Ectodermal cell (in vitro differentiated cells): ENCODE data around the gene CNN2.

ENCODE experiments used
- H3K27ac ChIP-seq: 2 replicates; pipeline ENCODE4 v1.7.0; 2013; ENCODE audit warnings: mild to moderate bottlenecking, low read depth, low read length; ENCODE audit not compliant: insufficient read depth, poor library complexity, severe bottlenecking
- H3K27me3 ChIP-seq: 2 replicates; pipeline ENCODE4 v1.7.0; 2013; ENCODE audit warnings: mild to moderate bottlenecking, low read length; ENCODE audit not compliant: insufficient read depth, control insufficient read depth, poor library complexity, severe bottlenecking
- H3K36me3 ChIP-seq: one replicate; pipeline ENCODE4 v1.7.0; 2013; ENCODE audit warnings: low read length; ENCODE audit not compliant: control insufficient read depth, insufficient read depth
- H3K4me1 ChIP-seq: one replicate; pipeline ENCODE4 v1.7.0; 2013; ENCODE audit warnings: low read length; ENCODE audit not compliant: control insufficient read depth, insufficient read depth
- H3K4me3 ChIP-seq: 2 replicates; pipeline ENCODE4 v1.7.0; 2013; ENCODE audit warnings: low read depth, low read length, control low read depth; ENCODE audit not compliant: insufficient read depth
- H3K9me3 ChIP-seq: 2 replicates; pipeline ENCODE4 v1.7.0; 2013; ENCODE audit warnings: mild to moderate bottlenecking, low read length, moderate library complexity; ENCODE audit not compliant: control insufficient read depth
- WGBS, 2 experiments: methylation state at CpG; one replicate each; pipeline ENCODE4 v1.1.7; 2013; ENCODE audit warnings: missing lambda C conversion rate in 2 of 2; 5-methylcytosine and 5-hydroxymethylcytosine counted together

Gene CNN2

GRCh38 chr19:989381-990081 lies 36.9 kb upstream of the CNN2 start:
- H3K27ac ChIP-seq = no peak overlapping the region
- no peaks in the 10 kb centered on the region for H3K27me3 ChIP-seq
- H3K4me1 ChIP-seq = no peaks in the 10 kb centered on the region
- H3K36me3 ChIP-seq = peaks cover 31% of the 10 kb centered on the region
- no peak overlapping the region for H3K4me3 ChIP-seq
- 90% methylated on average over 25 of the region's 25 CpGs for WGBS, 2 experiments
- H3K9me3 ChIP-seq = no peaks in the 10 kb centered on the region

- Histone ChIP-seq H3K27me3 (no peaks in the 10 kb centered on the region), H3K27ac (no peak overlapping the region), H3K9me3 (no peaks in the 10 kb centered on the region), H3K4me1 (no peaks in the 10 kb centered on the region), H3K4me3 (no peak overlapping the region), H3K36me3 (peaks cover 31% of the 10 kb centered on the region)
- 83 to 84% methylated on average over 27 of the region's 27 CpGs for WGBS, 2 experiments
Observed at GRCh38 chr19:990119-990571, 36.3 kb upstream of the CNN2 start.

GRCh38 chr19:990746-991145 lies 35.7 kb upstream of the CNN2 start:
- peaks cover 29% of the 10 kb centered on the region for H3K36me3 ChIP-seq
- H3K27ac ChIP-seq = no peak overlapping the region
- H3K9me3 ChIP-seq = no peaks in the 10 kb centered on the region
- H3K4me3 ChIP-seq = no peak overlapping the region
- peaks cover 1% of the 10 kb centered on the region for H3K27me3 ChIP-seq
- WGBS, 2 experiments = 92% methylated on average over 23 of the region's 23 CpGs
- H3K4me1 ChIP-seq = no peaks in the 10 kb centered on the region

DNA sequence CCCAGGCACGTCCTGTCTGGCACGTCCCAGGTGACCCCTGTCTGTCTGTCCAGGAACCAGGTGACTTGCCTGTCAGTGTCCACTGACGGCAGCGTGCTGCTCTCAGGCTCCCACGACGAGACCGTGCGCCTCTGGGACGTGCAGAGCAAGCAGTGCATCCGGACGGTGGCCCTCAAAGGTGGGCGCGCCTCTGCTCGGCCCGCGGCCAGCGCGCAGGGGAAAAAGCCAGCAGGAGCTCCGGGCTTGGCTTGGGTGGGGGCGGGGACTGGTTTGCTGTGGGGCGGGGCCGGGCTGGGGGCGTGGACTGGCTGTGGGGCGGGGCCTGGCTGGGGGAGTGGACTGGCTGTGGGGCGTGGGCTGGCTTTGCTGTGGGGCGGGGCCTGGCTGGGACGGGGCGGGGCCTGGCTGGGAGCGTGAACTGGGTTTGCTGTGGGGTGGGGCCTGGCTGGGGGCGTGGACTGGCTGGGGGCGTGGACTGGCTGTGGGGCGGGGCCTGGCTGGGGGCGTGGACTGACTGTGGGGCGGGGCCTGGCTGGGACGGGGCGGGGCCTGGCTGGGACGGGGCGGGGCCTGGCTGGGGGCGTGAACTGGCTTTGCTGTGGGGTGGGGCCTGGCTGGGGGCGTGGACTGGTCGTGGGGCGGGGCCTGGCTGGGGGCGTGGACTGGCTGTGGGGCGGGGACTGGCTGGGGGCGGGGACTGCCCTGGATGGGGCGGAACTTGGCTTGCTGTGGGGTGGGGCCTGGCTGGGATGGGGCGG lies 35.1 kb upstream of the CNN2 start:
- peaks cover 23% of the 10 kb centered on the region for H3K36me3 ChIP-seq
- WGBS, 2 experiments = 88 to 90% methylated on average over 42 to 44 of the region's 47 CpGs
- no peak overlapping the region for H3K4me3 ChIP-seq
- no peak overlapping the region for H3K27ac ChIP-seq
- H3K9me3 ChIP-seq = no peaks in the 10 kb centered on the region
- peaks cover 7% of the 10 kb centered on the region for H3K27me3 ChIP-seq
- peaks cover 4% of the 10 kb centered on the region for H3K4me1 ChIP-seq

DNA sequence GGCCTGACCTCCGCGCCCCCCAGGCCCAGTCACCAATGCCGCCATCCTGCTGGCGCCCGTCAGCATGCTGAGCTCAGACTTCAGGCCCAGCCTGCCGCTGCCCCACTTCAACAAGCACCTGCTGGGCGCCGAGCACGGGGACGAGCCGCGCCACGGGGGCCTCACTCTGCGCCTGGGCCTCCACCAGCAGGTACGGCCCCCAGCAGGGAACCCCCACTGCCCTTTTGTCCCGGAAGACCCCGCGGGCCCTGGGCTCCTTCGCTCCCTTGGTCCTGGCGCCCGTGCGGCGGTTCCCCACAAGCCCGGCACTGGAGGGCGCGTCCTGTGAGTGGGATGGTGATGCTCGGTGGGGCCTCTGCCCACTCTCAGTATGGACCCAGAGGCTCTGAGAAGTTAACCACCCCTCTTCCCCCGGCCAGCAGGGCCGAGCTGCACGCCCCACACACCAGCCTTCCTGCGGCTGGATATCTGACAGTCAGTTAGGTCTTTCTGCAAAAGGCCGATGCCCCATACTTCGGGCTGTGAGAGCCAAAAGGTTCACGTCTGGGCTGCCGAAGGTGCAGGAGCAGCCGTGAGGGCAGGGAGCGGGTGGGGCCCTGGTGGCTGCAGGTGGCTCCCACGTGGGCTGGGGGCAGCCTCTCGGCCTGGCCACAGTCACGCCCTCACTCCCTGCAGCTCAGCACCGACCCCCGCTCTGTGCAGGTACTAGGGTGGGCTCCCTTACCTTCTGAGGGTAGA lies 34.3 kb upstream of the CNN2 start:
- H3K27me3 ChIP-seq = peaks cover 15% of the 10 kb centered on the region
- no peak overlapping the region for H3K27ac ChIP-seq
- peaks cover 16% of the 10 kb centered on the region for H3K36me3 ChIP-seq
- H3K4me1 ChIP-seq = peaks cover 4% of the 10 kb centered on the region
- WGBS, 2 experiments = 95% methylated on average over 42 of the region's 42 CpGs
- no peaks in the 10 kb centered on the region for H3K9me3 ChIP-seq
- H3K4me3 ChIP-seq = no peak overlapping the region

- peaks cover 20% of the 10 kb centered on the region for H3K27me3 ChIP-seq
- WGBS, 2 experiments = 95 to 96% methylated on average over 13 of the region's 13 CpGs
- H3K27ac ChIP-seq = no peak overlapping the region
- no peak overlapping the region for H3K4me3 ChIP-seq
- no peaks in the 10 kb centered on the region for H3K9me3 ChIP-seq
- peaks cover 4% of the 10 kb centered on the region for H3K4me1 ChIP-seq
- H3K36me3 ChIP-seq = peaks cover 11% of the 10 kb centered on the region
Observed at GRCh38 chr19:992670-993055, 33.7 kb upstream of the CNN2 start.

- WGBS, 2 experiments = 93 to 95% methylated on average over 17 of the region's 17 CpGs
- peaks cover 28% of the 10 kb centered on the region for H3K27me3 ChIP-seq
- H3K9me3 ChIP-seq = no peaks in the 10 kb centered on the region
- H3K4me1 ChIP-seq = peaks cover 4% of the 10 kb centered on the region
- H3K27ac ChIP-seq = no peak overlapping the region
- H3K4me3 ChIP-seq = no peak overlapping the region
- H3K36me3 ChIP-seq = peaks cover 11% of the 10 kb centered on the region
Observed at GRCh38 chr19:993361-993830, 33.0 kb upstream of the CNN2 start.

DNA sequence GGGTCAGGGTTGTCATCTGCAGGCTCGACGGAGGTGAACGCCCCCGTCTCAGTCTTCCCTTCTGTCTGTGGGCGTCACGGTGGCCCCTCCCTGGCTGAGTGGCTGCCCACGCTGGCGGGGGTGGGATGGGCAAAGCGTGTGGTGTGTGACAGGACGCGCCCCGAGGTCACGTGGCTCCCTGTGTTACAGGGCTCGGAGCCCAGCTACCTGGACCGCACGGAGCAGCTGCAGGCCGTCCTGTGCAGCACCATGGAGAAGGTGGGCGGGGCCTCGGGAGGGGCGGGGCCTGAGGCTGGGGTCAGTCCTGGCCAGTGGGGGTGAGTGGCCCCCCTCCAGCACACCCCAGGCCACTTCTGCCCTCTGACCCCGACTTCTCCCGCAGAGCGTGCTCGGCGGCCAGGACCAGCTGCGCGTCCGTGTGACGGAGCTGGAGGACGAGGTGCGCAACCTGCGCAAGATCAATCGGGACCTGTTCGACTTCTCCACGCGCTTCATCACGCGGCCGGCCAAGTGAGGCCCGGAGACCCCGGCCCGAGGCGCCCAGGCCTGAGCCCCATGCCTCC lies 32.5 kb upstream of the CNN2 start:
- Histone ChIP-seq H3K4me1 (peaks cover 4% of the 10 kb centered on the region), H3K9me3 (no peaks in the 10 kb centered on the region), H3K4me3 (no peak overlapping the region), H3K27ac (no peak overlapping the region), H3K27me3 (peaks cover 33% of the 10 kb centered on the region), H3K36me3 (peaks cover 11% of the 10 kb centered on the region)
- WGBS, 2 experiments = 94% methylated on average over 43 of the region's 43 CpGs

DNA sequence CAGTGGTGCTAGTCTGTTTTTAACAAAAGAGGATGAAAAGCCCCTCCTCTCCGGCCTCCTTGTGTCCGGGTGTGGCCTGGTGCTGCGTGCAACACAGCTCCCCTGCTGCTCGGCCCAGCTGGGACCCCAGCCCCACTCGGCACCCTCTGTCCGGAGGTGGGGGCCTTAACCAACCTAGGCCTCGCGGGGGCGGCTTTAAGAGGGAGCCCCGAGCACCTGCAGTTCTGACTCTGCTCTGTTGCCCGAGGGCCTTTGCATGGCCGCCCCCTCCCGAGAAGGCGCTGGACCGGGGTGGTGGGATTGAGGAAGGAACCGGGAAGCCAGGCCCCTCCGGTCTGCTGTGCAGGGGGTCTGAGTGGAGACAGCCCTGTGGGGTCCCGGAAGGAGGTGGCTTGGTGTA lies 31.9 kb upstream of the CNN2 start:
- H3K27ac ChIP-seq = no peak overlapping the region
- H3K36me3 ChIP-seq = peaks cover 11% of the 10 kb centered on the region
- 94 to 96% methylated on average over 18 of the region's 18 CpGs for WGBS, 2 experiments
- H3K4me1 ChIP-seq = peaks cover 4% of the 10 kb centered on the region
- H3K9me3 ChIP-seq = no peaks in the 10 kb centered on the region
- no peak overlapping the region for H3K4me3 ChIP-seq
- peaks cover 39% of the 10 kb centered on the region for H3K27me3 ChIP-seq
